Cerebellar nuclear complex (tissue), 1 donor: ENCODE measurements around the gene BCAS3.
"Not testable (repeated sequence)": the region's sequence is repeated elsewhere in the genome, so short reads cannot be mapped to it uniquely, and the experiment has no call there.

Experiments used
- DNase-seq, 2 experiments: peaks; one replicate each; lab custom pipeline; 2025; lab: John Stamatoyannopoulos, UW

The BCAS3 gene

GRCh38 chr17:60792250-60792898 lies 114.7 kb downstream of the BCAS3 start:
- no peak for DNase-seq

DNA sequence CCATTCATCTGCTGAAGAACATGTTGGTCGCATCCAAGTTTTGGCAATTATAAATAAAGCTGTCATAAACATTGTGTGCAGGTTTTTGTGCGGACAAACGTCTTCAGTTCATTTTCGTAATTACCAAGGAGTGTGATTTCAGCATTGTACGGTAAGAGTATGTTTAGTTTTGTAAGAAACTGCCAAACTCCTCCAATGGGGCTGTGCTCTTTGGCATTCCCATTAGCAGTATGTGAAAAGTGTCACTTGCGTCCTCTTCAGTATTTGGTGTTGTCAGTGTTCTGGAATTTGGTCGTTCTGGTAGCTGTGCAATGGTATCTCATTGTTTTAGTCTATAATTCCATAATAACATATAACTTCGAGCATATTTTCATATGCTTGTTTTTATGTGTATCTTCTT lies 120.9 kb downstream of the BCAS3 start:
- DNase-seq: no peak

DNA sequence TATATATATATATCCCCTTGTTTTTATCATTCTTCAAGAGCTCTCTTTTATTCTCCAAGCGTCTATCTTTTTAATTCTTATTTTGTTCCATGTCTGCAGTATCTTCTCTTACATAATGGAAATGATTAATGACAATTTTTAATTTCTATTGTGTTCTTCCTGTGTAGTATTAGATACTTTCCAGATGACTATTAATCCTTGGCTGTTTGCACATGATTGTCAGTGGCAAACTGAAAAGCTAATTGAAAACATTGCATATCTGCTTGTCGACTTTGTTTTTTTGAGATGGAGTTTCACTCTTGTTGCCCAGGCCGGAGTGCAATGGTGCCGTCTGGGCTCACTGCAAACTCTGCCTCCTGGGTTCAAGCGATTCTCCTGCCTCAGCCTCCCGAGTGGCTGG lies 124.7 kb downstream of the BCAS3 start:
- no peak for DNase-seq

DNA sequence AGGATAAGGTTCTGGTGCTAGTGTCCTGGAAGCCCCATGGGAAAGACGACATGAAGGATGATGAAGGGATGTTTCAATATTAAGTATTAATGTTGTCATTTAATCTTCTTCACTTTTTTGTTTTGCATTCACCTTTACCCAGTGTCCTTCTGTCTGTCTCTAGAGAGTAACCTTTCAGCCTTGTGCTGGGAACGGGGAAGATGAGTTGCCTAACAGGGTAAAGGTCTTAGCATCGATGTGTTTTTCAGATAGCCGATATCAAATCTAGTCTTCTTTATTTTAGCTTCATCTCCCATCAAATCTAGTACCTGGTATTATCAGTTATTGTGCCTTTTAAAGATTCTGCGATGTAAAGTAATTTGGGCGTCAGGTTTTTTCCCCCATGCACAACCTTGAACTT lies 125.4 kb downstream of the BCAS3 start:
- DNase-seq: no peak

- DNase-seq: no peak
These were observed 127.2 kb downstream of the BCAS3 start for GRCh38 chr17:60804831-60805230.

DNA sequence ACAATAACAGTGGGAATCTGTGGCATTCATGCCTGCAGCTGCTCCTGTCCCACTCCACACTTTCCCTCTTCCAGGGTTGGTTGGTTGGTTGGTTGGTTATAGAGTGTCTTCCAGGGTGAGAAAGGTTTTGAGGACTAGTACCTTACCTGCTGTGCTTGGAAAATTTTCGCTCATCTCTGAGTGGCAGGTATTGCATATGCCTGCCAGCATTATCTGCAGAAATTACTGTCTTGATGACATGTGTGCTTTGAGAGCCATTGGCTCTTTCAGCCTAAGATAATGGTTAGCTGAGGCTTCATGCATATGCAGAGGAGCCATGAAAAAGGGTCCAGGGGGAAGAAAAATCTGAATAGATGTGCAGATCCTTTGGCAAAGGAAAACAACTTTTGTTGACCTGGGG lies 131.8 kb downstream of the BCAS3 start:
- no peak for DNase-seq

GRCh38 chr17:60814941-60815340 lies 137.3 kb downstream of the BCAS3 start:
- not testable (repeated sequence) for DNase-seq

DNA sequence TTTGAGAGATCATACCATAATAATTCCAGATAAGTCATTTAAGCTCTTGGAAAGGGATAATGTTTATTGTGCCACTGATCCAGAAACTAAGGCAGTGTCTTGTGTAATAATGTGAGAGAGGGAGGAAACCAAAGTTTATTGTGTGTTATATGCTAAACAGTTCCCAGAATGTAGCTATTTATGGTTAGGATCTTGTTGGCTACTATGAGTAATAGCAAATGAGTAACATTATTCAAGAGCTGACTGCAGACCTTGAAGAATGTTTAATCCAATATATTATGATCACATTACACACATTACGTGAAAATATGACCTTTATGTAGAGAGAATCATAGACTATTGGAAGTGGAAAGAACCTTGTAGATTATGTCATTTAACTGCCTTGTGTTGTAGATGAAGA lies 139.5 kb downstream of the BCAS3 start:
- no peak for DNase-seq

DNA sequence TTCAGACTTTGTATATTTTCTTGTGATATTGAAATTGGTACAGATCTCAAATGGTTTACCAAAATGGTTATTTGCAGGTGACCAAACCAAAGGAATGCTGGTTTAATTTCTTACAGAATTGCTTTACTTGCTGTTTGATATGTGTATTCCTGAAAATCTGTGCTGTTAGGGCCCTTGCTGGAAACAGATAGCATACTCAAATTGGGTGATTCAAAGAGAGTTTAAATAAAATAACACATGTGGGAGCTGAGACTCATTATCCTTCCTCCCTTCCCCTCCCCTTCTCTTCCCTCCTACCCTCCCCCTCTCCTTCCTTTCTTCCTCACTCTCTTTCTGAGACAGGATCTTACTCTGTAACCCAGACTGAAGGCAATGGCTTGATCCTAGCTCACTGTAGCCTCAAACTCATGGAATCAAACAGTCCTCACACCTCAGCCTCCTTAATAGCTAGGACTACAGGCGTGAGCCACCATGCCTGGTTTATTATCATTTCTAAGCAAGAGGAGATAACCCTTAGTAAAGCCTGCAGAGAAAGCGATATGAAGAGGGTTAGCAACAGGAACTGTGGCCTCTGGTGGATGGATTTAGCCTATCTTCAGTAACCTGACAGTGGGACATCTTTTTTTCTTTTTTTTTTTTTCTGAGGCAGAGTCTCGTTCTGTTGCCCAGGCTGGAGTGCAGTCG lies 141.9 kb downstream of the BCAS3 start:
- no peak for DNase-seq

DNA sequence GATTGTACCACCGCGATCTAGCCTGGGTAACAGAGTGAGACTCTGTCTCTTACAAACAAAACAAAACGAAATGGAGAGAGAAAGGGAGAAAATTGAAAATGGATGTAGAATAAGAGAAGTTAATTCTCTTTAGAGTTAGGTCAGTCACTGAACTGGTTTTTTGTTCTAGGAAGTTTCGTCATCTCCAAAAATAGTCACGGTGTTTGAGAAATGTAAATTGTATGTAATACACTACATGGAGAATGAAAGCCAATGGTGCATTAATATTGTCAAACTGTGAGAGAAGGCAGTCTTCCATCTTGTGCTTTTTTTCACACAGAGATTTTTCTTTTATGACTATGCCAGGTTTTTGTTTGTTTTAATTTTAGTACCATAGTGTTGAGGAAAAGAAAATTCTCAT lies 145.9 kb downstream of the BCAS3 start:
- no peak for DNase-seq

DNA sequence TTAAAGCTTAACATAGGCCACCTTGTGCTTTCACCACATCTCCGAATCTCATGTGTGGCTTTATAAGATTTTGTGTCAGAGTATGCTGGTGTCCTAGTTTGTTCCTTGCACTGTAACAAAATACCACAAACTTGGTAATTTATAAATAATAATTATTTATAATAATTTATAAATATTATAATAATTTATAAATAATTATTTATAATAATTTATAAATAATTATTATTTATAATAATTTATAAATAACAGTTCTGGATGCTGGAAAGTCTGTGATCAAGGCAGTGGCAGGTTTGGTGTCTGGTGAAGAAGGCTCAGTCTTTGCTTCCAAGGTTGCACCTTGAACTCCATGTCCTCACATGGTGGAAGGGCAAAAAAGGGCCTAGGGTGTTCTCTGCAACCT lies 147.7 kb downstream of the BCAS3 start:
- DNase-seq: no peak

DNA sequence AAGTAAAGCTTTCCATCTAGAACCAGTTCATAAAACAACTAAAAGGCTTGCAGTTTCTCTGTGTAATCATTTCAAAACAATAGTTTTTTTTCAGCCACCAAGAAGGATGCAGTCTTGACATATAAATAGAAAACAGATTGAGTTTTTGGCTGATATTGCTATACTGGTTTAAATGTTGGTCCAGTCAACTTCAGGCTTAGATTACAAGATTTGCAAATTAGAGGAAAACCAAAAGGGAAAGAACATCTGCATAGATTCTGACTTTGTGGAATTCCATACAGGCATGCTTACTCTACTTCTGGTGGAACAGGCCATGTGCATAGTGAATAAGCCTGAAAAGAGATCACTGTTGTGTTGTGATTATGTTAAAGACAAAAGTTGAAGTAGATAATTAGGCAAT lies 150.3 kb downstream of the BCAS3 start:
- DNase-seq: no peak

GRCh38 chr17:60832151-60832585 lies 154.5 kb downstream of the BCAS3 start:
- no peak for DNase-seq

DNA sequence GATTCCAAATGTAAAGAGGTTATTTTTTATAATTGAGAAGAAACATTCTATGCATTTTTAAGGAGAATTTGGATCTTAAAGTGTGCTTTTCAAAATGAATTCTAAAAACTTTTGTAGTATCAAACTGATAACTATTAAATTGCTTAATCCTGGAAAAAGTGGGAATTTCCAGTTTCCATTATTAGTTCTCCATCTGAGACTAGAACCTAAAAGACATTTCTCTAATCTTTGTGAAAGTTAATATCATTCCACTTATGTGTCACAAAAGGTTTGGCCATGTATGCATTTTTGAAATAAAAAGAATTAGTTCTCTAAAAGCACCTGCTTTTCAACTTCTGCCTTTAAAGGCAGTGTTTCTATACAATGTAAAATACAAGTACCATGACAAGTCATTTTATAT lies 155.0 kb downstream of the BCAS3 start:
- DNase-seq: no peak

GRCh38 chr17:60840456-60840855 lies 162.8 kb downstream of the BCAS3 start:
- no peak for DNase-seq

DNA sequence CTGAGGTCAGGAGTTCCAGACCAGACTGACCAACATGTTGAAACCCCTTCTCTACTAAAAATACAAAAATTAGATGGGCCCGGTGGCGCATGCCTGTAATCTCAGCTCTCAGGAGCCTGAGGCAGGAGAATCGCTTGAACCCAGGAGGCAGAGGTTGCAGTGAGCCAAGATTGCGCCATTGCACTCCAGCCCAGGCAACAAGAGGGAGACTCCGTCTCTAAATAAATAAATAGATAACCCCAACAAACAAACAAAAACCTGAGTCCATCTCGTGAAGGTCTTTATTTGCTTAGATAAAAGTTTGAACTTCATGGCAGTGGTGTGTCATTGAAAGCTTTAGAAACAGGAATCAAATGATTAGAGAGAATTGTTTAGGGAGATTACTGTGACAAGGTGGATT lies 167.4 kb downstream of the BCAS3 start:
- DNase-seq: no peak

DNA sequence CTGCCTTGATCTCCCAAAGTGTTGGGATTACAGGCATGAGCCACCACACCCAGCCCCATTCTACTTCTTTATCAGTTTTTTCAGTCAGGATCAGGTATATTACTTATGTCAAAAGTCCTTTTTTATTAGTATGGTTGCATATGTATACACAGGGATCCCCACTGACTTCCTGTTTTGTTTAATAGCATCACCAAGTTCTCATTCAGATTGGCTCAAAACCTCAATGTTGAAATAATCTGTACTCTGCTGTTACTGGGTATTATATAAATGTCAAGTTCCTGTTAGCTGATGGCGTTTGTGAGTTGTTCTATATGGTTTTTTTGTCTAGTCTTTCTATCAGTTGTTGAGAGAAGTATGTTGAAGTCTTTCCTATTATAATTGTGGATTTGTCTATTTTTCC lies 168.5 kb downstream of the BCAS3 start:
- DNase-seq: no peak

- no peak for DNase-seq
These were observed 173.5 kb downstream of the BCAS3 start for GRCh38 chr17:60851181-60851580.

DNA sequence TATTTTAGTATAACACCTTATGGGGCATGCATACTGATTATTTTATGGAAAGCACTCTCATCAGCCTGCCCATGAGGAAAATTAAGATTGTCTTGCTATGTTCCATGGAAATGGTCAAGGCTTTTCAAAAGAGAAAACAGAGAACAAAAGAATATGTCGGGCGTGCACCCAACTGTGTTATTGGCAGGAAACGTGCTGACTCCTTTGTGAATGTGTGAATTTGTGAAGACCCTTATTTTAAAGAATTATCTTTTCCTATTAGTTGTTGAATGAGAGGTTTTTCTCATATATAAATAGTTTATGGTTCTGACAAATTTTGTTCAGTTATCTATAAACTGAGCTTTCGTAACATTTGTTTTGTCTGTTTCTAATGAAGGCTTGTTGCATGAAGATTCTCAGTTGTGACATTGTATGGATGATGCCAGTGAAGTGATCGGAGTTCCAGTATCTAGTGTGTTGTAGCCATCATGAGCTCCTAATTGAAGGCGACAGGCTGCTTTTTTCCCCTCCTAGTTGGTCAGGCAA lies 180.0 kb downstream of the BCAS3 start:
- DNase-seq: no peak

GRCh38 chr17:60862482-60862881 lies 184.8 kb downstream of the BCAS3 start:
- no peak for DNase-seq

DNA sequence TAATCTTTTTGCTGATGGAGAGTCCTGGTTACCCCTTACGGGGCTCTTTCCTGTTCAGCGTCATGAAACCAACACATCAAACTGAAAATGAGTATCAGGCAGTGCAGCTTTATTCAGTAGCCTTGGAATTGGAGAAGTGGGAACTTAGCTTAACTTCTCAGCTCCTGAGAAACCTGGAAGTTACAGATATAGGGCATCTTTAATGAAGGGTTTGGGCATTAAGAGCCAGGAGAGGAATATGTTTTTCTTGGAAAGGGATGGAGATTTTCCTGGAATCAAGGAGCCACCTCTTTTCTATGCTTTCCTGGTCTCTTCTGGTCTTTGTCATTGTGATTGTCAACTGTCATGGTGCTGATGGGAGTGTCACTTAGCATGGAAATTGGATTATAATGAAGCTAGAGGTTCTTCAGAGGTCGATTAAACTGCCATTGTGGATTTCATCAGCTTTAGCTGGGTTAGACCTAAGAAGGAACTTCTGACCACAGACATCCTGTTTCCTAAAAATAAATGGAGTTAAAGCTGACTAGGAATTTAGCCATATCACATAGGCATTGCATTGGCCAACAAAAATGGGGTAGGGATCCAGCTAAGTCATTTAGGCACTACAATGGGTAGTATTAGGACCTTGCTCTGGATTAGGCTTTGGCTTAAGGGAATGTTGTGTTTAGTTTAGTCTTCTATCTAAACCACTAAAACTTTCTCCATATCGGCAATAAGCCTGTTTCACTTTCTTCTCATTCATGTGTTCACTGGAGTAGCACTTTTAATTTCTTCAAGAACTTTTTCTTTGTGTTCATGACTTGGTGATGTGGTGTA lies 186.4 kb downstream of the BCAS3 start:
- DNase-seq: no peak

GRCh38 chr17:60864708-60865005 lies 187.0 kb downstream of the BCAS3 start:
- no peak for DNase-seq

DNA sequence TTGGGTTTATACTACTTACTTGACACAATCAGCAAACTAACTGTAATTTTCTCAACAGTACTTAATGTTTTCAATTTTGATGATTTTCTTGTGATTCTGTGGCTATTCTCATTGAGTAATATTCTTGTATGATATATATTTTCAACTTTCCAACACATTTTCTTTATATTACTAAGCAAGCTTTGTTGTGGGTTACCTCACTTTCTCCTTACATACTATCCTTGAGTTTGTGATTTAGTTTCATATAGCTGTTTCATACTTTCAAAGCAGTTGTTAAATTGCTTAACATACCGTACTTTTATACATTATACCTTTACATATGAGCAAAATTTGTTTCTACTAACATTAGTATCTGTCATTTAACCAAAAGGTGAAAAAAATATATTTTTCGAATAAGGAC lies 197.1 kb downstream of the BCAS3 start:
- no peak for DNase-seq
